K562 (cell line): ENCODE results near the gene PTGES3L. TPM values are rescaled to one million over a fixed set of nuclear protein-coding genes. Genes with fewer than 3 reads are reported as not detected.
"Not testable (repeated sequence)": the region's sequence is repeated elsewhere in the genome, so short reads cannot be mapped to it uniquely, and the experiment has no call there.

ENCODE experiments used
- ATAC-seq: fragments of 200-7000 bp; cut with Tn5 transposase; 3 replicates; pipeline ENCODE4 v1.9.1; 2020; ENCODE audit warnings: moderate library complexity
- BruUV-seq: library from RNA; stranded (reverse); fragments of 400-500 nt; replicated peaks from 2 replicates; lab custom pipeline; 2021; lab: Mats Ljungman, UMichigan
- CTCF ChIA-PET: fragments of 300-600 bp; formaldehyde crosslinking; extraction: SDS; loops from one replicate; lab custom pipeline; 2021; ENCODE audit warnings: low intra/inter-chr PET ratio; lab: Yijun Ruan, JAX
- POLR2A ChIA-PET: fragments of 300-600, 350-650 bp; sonication (Branson Sonifier 250); formaldehyde crosslinking; extraction: SDS; loops from one replicate; lab custom pipeline; 2021; ENCODE audit warnings: antibody characterized with exemption, inconsistent platforms; lab: Yijun Ruan, JAX
- DNase-seq, 4 experiments: peaks; one replicate each; pipeline versions ENCODE4 v3.0.0 to v3.0.0-alpha.2; 2011 to 2018; ENCODE audit warnings: low spot score in 3 of 4, mixed read lengths in 3 of 4; ENCODE audit errors: extremely low read depth in 1 of 4
- FAIRE-seq: peaks from 2 replicates; lab custom pipeline; 2011; peaks lifted over from hg19 to GRCh38; lab: Jason Lieb, UNC
- H2AFZ ChIP-seq: 2 replicates; pipeline ENCODE4 v1.6.0; 2011; ENCODE audit warnings: low read depth, low read length, control low read depth, inconsistent platforms
- H3K27ac ChIP-seq: fragments of 200-600 bp; 3 replicates; pipeline ENCODE4 v1.8.0; 2011; ENCODE audit warnings: low read depth, mild to moderate bottlenecking, control low read depth, inconsistent platforms, low read length, moderate library complexity, mixed read lengths; ENCODE audit errors: extremely low read depth
- H3K27me3 ChIP-seq, 2 experiments: fragments of 300-600 bp in 1 of 2; 2 replicates in 1 of 2; 3 replicates in 1 of 2; pipeline versions ENCODE4 v1.6.0 to v1.8.0; 2011; ENCODE audit warnings: inconsistent platforms in 2 of 2, low read length in 2 of 2, mild to moderate bottlenecking in 1 of 2, mixed read lengths in 1 of 2, moderate library complexity in 1 of 2; ENCODE audit not compliant: control insufficient read depth in 2 of 2, insufficient read depth in 2 of 2
- H3K36me3 ChIP-seq: fragments of 300-600 bp; 3 replicates; pipeline ENCODE4 v1.8.0; 2011; ENCODE audit warnings: mild to moderate bottlenecking, low read length, inconsistent platforms; ENCODE audit not compliant: control insufficient read depth, insufficient read depth
- H3K4me1 ChIP-seq, 2 experiments: fragments of 200-600 bp in 1 of 2; replicated peaks in 1 of 2; 2 replicates in 1 of 2; 3 replicates in 1 of 2; pipeline versions ENCODE4 v1.5.1 to v1.8.0; 2011; ENCODE audit warnings: inconsistent platforms in 2 of 2, low read length in 2 of 2, mild to moderate bottlenecking in 1 of 2, mixed read lengths in 1 of 2, moderate library complexity in 1 of 2; ENCODE audit not compliant: control insufficient read depth in 2 of 2, insufficient read depth in 2 of 2
- H3K4me2 ChIP-seq: 2 replicates; pipeline ENCODE4 v1.6.1; 2011; ENCODE audit warnings: low read length, control low read depth, inconsistent platforms, mixed read lengths; ENCODE audit not compliant: insufficient read depth
- H3K4me3 ChIP-seq: fragments of 200-600 bp; sonication (generic), shearing (Covaris generic); 2 replicates; pipeline ENCODE4 v1.5.1; 2016; ENCODE audit warnings: control low read depth, inconsistent platforms
- H3K79me2 ChIP-seq: fragments of 200-600 bp; 3 replicates; pipeline ENCODE4 v1.8.0; 2011; ENCODE audit warnings: low read length, inconsistent platforms; ENCODE audit not compliant: control insufficient read depth, insufficient read depth
- H3K9ac ChIP-seq, 2 experiments: 2 replicates each; pipeline versions ENCODE4 v1.6.0 to v1.6.1; 2011; ENCODE audit warnings: low read depth in 2 of 2, low read length in 2 of 2, control low read depth in 1 of 2, inconsistent platforms in 1 of 2, mild to moderate bottlenecking in 1 of 2, mixed read lengths in 1 of 2; ENCODE audit not compliant: insufficient read depth in 1 of 2
- H3K9me1 ChIP-seq: one replicate; pipeline ENCODE4 v1.6.0; 2011; ENCODE audit warnings: inconsistent platforms, mild to moderate bottlenecking, low read length, moderate library complexity; ENCODE audit not compliant: control insufficient read depth, insufficient read depth
- H3K9me3 ChIP-seq: replicated peaks from 2 replicates; pipeline ENCODE4 v1.5.1; 2011; ENCODE audit warnings: low read depth, low read length, inconsistent platforms; ENCODE audit not compliant: control insufficient read depth, insufficient read depth
- H4K20me1 ChIP-seq: replicated peaks from 2 replicates; pipeline ENCODE4 v1.6.1; 2011; ENCODE audit warnings: low read length, inconsistent platforms, mixed read lengths; ENCODE audit not compliant: control insufficient read depth, insufficient read depth
- CTCF ChIP-seq, 3 experiments: IDR thresholded peaks in 2 of 3; conservative IDR thresholded peaks in 1 of 3; 2 replicates each; pipeline ENCODE4 v1.5.1; 2011 to 2012; ENCODE audit warnings: low read length in 3 of 3, mild to moderate bottlenecking in 3 of 3, control low read depth in 2 of 3, improper control_type of control experiment in 1 of 3, inconsistent platforms in 1 of 3, low read depth in 1 of 3, mixed read lengths in 1 of 3, moderate library complexity in 1 of 3; ENCODE audit not compliant: insufficient read depth in 2 of 3
- ILF3 ChIP-seq: fragments of 450-650 bp; IDR thresholded peaks from 2 replicates; pipeline ENCODE4 v1.6.1; 2018; ENCODE audit warnings: antibody characterized with exemption, mild to moderate bottlenecking, moderate library complexity, borderline replicate concordance
- POLR2A ChIP-seq: fragments of 450-650 bp; conservative IDR thresholded peaks from 2 replicates; pipeline ENCODE4 v1.6.1; 2016
- RBFOX2 ChIP-seq: fragments of 200-400 bp; formaldehyde crosslinking; IDR thresholded peaks from 2 replicates; pipeline ENCODE4 v1.6.1; 2017; ENCODE audit warnings: low read depth, mild to moderate bottlenecking, low read length, moderate library complexity
- WGBS: fragments of 100-300 bp; shearing (Covaris generic); methylation state at CpG from one replicate; pipeline ENCODE4 v1.1.6; 2016; ENCODE audit warnings: low coverage, mixed read lengths; ENCODE audit not compliant: insufficient coverage; ENCODE audit errors: missing lambda C conversion rate; 5-methylcytosine and 5-hydroxymethylcytosine counted together
- in situ Hi-C: fragments of 300-500 bp; cut with MboI; formaldehyde crosslinking; loops from 4 replicates; pipeline ENCODE4 v1.15.0; 2018; ENCODE audit warnings: inconsistent platforms, mixed read lengths
- intact Hi-C: fragments of 100-400 bp; cut with micrococcal nuclease; formaldehyde crosslinking; loops from 2 replicates; pipeline ENCODE4 v1.14.2; 2022
- polyA plus RNA-seq, 8 experiments: library from polyadenylated mRNA; depleted of rRNA in 4 of 8; stranded (reverse) in 5 of 8; unstranded in 3 of 8; fragments of >200 nt; fragmentation: Nextera tagmentation in 2 of 8; fragmentation: Illumina TruSeq in 1 of 8; extraction: Ambion mirVana in 2 of 8; extraction: Trizol in 1 of 8; gene quantifications; 2 replicates each; pipeline versions ENCODE4 v1.2.1 to v1.2.3, GENCODE V29; 2011 to 2014; ENCODE audit warnings: inconsistent platforms in 1 of 8, missing spikeins in 1 of 8
- total RNA-seq, 7 experiments: library from RNA; depleted of rRNA in 6 of 7; stranded (reverse); fragments of >200 nt in 6 of 7; fragmentation: Illumina TruSeq in 2 of 7; extraction: Trizol in 2 of 7; gene quantifications; 2 replicates each; pipeline versions ENCODE4 v1.2.1 to v1.2.3, GENCODE V29; 2011 to 2021; ENCODE audit warnings: low replicate concordance in 1 of 7

The PTGES3L gene
- total and polyA plus RNA-seq, 9 of the 15 experiments (the other 6 are each of a cell fraction or from before 2014, with no cell fraction given): 6.0 to 16.0 (median 9.6) TPM

GRCh38 chr17:43003542-43004172, 23.8 kb upstream of the PTGES3L start (continued):
- TF ChIP-seq CTCF (IDR thresholded peaks at IDR 0.05 in 2 of 3, conservative IDR thresholded peaks at IDR 0.05 in 1 of 3; ENCODE audit: insufficient read depth in 2 of 3, low read depth in 1 of 3, low read length in 3 of 3): peak in 2 of 3 experiments; percentile 21 to 30; a peak in 3 of 6 replicates

- H3K79me2 ChIP-seq: peaks cover 33% of the 10 kb centered on the region
- BruUV-seq, H3K4me3 ChIP-seq, CTCF ChIA-PET, DNase-seq, H3K9me1 ChIP-seq, H3K9me3 ChIP-seq, ATAC-seq, intact Hi-C loops, H3K27me3 ChIP-seq, H4K20me1 ChIP-seq, H3K4me2 ChIP-seq: not testable (repeated sequence)
- peak overlapping the region; percentile 10; the same call in 1 of the 3 replicates for H3K27ac ChIP-seq
- POLR2A ChIA-PET: interaction anchor here (0.9 to 1.8 kb wide), 3 partner anchors 10 to 315 kb away, joined by 3 to 7 read pairs (median 4); no protein-coding TSS in a partner anchor
- peak overlapping the region in 1 of 2 experiments; percentile 81; a peak in 2 of 4 replicates for H3K9ac ChIP-seq
- H3K36me3 ChIP-seq: peaks cover 62% of the 10 kb centered on the region
- peaks cover 14 to 18% of the 10 kb centered on the region in 2 experiments; a peak in 4 of 5 replicates for H3K4me1 ChIP-seq
- TF ChIP-seq POLR2A (peak; percentile 22), RBFOX2 (peak; percentile 50), ILF3 (peak; percentile 88; the same call in 1 of the 2 replicates)
- TF ChIP-seq, all 486 proteins: peak for 3; not testable (repeated sequence) for 483
- H2AFZ ChIP-seq, in situ Hi-C loops, FAIRE-seq: not testable (repeated sequence)
- 95% methylated on average over 11 of the region's 13 CpGs for WGBS
Observed at GRCh38 chr17:43000894-43001293, 21.0 kb upstream of the PTGES3L start.
